Measurements from ENCODE around the gene PPP1CA.

DNA sequence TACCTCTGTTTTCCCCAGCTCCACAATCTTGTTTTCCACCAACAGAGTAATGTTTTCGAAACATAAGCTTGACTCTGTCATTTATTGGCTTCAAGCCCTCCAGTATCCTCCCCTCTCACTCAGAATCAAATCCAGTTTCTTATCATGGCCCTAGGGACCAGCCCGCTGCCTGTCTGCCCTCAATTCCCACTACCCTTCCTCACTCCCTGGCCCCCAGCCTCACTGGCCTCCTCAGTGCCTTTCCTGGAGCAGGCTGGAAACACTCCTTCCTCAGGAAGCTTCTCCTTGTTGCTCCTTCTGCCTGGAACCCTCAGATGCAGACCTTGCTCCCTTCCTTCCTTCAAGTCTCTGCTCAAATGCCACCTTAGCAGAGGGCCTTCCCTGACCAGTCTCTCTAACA, 52.2 kb downstream of the PPP1CA start:
- TF ChIP-seq, protein P1, sequence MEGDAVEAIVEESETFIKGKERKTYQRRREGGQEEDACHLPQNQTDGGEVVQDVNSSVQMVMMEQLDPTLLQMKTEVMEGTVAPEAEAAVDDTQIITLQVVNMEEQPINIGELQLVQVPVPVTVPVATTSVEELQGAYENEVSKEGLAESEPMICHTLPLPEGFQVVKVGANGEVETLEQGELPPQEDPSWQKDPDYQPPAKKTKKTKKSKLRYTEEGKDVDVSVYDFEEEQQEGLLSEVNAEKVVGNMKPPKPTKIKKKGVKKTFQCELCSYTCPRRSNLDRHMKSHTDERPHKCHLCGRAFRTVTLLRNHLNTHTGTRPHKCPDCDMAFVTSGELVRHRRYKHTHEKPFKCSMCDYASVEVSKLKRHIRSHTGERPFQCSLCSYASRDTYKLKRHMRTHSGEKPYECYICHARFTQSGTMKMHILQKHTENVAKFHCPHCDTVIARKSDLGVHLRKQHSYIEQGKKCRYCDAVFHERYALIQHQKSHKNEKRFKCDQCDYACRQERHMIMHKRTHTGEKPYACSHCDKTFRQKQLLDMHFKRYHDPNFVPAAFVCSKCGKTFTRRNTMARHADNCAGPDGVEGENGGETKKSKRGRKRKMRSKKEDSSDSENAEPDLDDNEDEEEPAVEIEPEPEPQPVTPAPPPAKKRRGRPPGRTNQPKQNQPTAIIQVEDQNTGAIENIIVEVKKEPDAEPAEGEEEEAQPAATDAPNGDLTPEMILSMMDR (IDR thresholded peaks at IDR 0.05; ENCODE audit: insufficient read depth, low read length): no peak
- TF ChIP-seq, protein P2, sequence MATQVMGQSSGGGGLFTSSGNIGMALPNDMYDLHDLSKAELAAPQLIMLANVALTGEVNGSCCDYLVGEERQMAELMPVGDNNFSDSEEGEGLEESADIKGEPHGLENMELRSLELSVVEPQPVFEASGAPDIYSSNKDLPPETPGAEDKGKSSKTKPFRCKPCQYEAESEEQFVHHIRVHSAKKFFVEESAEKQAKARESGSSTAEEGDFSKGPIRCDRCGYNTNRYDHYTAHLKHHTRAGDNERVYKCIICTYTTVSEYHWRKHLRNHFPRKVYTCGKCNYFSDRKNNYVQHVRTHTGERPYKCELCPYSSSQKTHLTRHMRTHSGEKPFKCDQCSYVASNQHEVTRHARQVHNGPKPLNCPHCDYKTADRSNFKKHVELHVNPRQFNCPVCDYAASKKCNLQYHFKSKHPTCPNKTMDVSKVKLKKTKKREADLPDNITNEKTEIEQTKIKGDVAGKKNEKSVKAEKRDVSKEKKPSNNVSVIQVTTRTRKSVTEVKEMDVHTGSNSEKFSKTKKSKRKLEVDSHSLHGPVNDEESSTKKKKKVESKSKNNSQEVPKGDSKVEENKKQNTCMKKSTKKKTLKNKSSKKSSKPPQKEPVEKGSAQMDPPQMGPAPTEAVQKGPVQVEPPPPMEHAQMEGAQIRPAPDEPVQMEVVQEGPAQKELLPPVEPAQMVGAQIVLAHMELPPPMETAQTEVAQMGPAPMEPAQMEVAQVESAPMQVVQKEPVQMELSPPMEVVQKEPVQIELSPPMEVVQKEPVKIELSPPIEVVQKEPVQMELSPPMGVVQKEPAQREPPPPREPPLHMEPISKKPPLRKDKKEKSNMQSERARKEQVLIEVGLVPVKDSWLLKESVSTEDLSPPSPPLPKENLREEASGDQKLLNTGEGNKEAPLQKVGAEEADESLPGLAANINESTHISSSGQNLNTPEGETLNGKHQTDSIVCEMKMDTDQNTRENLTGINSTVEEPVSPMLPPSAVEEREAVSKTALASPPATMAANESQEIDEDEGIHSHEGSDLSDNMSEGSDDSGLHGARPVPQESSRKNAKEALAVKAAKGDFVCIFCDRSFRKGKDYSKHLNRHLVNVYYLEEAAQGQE (IDR thresholded peaks at IDR 0.05; ENCODE audit: insufficient replicate concordance, low read depth): no peak
- no peak for TF ChIP-seq SPI1 (IDR thresholded peaks at IDR 0.05; ENCODE audit: borderline replicate concordance, low read depth)
- no peak for TF ChIP-seq POLR2AphosphoS5 (IDR thresholded peaks at IDR 0.05; ENCODE audit: low read depth)
- TF ChIP-seq GABPA (IDR thresholded peaks at IDR 0.05; ENCODE audit: low read depth): no peak
